ENCODE measurements around the gene MRPS18A.

The MRPS18A gene

GRCh38 chr6:43687079-43687436 is 533 bp downstream of the MRPS18A start:
- Histone ChIP-seq H3K27ac (ENCODE audit: low read length) (peak overlapping the region; percentile 81), H3K4me1 (ENCODE audit: control insufficient read depth, low read depth, low read length) (peaks cover 13% of the 10 kb centered on the region), H3K27me3 (ENCODE audit: control insufficient read depth, insufficient read depth, low read length) (no peaks in the 10 kb centered on the region), H3K9ac (ENCODE audit: low read length) (peak overlapping the region; percentile 92), H3K9me3 (ENCODE audit: control insufficient read depth, low read depth, low read length) (no peaks in the 10 kb centered on the region), H3K4me3 (ENCODE audit: low read length) (peak overlapping the region; percentile 97), H3K36me3 (ENCODE audit: control insufficient read depth, low read depth, low read length) (no peaks in the 10 kb centered on the region)

GRCh38 chr6:43683708-43684455 is 3.7 kb downstream of the MRPS18A start:
- Histone ChIP-seq H3K27ac (ENCODE audit: low read length) (no peak overlapping the region), H3K4me3 (ENCODE audit: low read length) (no peak overlapping the region), H3K4me1 (ENCODE audit: control insufficient read depth, low read depth, low read length) (peaks cover 13% of the 10 kb centered on the region), H3K9ac (ENCODE audit: low read length) (no peak overlapping the region), H3K27me3 (ENCODE audit: control insufficient read depth, insufficient read depth, low read length) (no peaks in the 10 kb centered on the region), H3K36me3 (ENCODE audit: control insufficient read depth, low read depth, low read length) (peaks cover 21% of the 10 kb centered on the region), H3K9me3 (ENCODE audit: control insufficient read depth, low read depth, low read length) (no peaks in the 10 kb centered on the region)

DNA sequence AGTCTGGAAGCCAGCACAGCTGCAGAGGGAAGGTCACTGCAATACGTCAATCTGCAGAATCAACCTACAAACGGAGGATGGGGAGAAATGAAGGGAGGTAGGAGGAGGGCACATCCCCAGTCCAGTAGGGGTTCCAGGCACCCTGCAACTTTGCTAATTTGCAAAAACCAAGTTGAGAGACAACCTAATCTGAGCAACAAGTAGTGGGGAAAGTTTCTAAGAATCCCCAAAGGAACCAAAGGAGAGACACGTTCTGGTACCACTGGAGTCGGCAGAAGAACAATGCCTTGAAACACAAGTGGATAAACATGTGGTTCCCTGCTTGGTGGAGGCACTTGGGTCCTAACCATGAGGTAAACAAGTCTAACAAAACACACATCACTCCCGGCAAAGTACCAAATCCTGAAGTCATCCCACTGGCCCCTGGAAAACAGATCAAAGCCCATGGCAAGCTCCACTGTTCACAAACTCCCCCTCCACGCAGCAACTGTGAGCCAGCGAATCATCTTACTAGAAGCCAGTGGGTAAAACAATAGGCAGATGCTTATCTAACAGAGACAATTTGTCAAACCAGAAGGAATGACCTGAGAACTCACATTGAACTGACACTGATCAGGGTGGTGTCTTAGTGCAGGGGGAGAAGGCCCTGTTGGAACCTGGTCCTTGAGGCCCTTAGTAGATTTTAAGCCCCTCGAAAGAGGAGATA is 4.7 kb downstream of the MRPS18A start:
- H3K4me1 ChIP-seq (ENCODE audit: control insufficient read depth, low read depth, low read length), result peaks cover 8% of the 10 kb centered on the region
- H3K27ac ChIP-seq (ENCODE audit: low read length), result no peak overlapping the region
- no peaks in the 10 kb centered on the region for H3K9me3 ChIP-seq (ENCODE audit: control insufficient read depth, low read depth, low read length)
- H3K9ac ChIP-seq (ENCODE audit: low read length), result no peak overlapping the region
- no peak overlapping the region for H3K4me3 ChIP-seq (ENCODE audit: low read length)
- H3K36me3 ChIP-seq (ENCODE audit: control insufficient read depth, low read depth, low read length), result peaks cover 31% of the 10 kb centered on the region
- no peaks in the 10 kb centered on the region for H3K27me3 ChIP-seq (ENCODE audit: control insufficient read depth, insufficient read depth, low read length)

GRCh38 chr6:43681303-43681702 is 6.3 kb downstream of the MRPS18A start:
- peaks cover under 1% of the 10 kb centered on the region for H3K4me1 ChIP-seq (ENCODE audit: control insufficient read depth, low read depth, low read length)
- H3K27me3 ChIP-seq (ENCODE audit: control insufficient read depth, insufficient read depth, low read length), result no peaks in the 10 kb centered on the region
- H3K9me3 ChIP-seq (ENCODE audit: control insufficient read depth, low read depth, low read length), result no peaks in the 10 kb centered on the region
- no peak overlapping the region for H3K27ac ChIP-seq (ENCODE audit: low read length)
- H3K36me3 ChIP-seq (ENCODE audit: control insufficient read depth, low read depth, low read length), result peaks cover 45% of the 10 kb centered on the region
- H3K4me3 ChIP-seq (ENCODE audit: low read length), result no peak overlapping the region
- H3K9ac ChIP-seq (ENCODE audit: low read length), result no peak overlapping the region

DNA sequence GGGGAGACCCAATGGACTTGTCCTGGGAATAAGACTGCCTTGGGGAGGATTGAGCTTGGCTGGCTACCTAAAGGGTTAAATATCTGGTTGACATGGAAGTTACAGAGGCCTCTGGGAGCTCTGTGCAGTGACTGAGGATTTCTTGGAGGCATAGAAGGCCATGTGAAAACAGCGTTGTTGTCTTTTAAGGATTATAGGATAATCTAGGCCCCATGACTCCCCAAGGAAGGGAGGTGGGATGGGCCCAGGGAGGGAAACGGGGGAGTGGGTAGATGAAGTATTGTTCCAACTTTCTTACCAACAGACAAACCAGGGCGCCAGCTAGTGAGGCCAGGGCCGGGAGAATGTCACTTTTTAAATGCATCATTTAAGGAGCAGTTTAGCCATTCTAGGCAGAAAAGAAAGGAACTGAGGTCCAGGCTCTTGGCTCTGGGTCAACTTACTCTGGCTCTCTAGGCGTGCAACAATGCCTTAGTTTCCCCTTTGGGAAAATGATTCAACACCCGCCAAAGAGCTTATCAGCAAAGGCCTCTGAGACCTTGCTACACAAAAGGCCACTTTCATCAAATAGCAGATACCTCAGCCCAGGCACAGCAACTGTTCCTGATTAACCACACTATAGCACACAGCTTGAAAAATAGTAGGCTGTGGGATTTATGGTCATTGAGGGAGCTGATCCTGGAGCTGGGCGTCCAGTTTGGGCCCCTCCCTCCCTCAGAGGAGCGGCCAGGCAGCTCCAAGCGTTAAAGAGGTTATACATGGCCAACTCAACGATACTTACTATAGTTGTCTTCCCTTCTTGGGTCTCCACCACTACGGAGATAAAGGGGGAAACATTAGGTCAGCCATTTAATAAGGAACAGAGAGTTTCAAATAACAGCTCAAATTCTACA is 7.0 kb downstream of the MRPS18A start:
- Histone ChIP-seq H3K9ac (ENCODE audit: low read length) (no peak overlapping the region), H3K4me3 (ENCODE audit: low read length) (no peak overlapping the region), H3K36me3 (ENCODE audit: control insufficient read depth, low read depth, low read length) (peaks cover 47% of the 10 kb centered on the region)

DNA sequence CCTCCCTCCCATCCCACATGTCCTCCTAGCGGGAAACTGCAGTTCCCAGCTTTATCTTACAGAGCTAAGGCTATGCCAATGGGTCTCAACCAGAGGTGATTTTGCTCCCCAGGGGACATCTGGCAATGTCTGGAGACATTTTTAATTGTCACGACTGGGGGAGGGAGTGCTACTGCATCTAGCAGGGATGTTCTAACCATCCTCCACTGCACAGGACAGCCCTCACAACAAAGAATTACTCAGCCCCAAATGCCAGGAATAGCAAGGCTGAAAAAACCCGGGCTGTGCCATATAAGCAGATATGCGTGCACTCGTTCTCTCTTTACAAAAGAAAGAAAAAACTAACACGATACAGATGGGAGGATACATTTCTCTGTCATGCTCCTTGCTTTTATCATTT is 8.5 kb downstream of the MRPS18A start:
- Histone ChIP-seq H3K4me3 (ENCODE audit: low read length) (no peak overlapping the region), H3K4me1 (ENCODE audit: control insufficient read depth, low read depth, low read length) (no peaks in the 10 kb centered on the region), H3K27me3 (ENCODE audit: control insufficient read depth, insufficient read depth, low read length) (no peaks in the 10 kb centered on the region), H3K9me3 (ENCODE audit: control insufficient read depth, low read depth, low read length) (no peaks in the 10 kb centered on the region), H3K36me3 (ENCODE audit: control insufficient read depth, low read depth, low read length) (peaks cover 62% of the 10 kb centered on the region), H3K9ac (ENCODE audit: low read length) (no peak overlapping the region), H3K27ac (ENCODE audit: low read length) (no peak overlapping the region)

More for the DNA sequence above, 7.0 kb downstream of the MRPS18A start:
- no peaks in the 10 kb centered on the region for H3K9me3 ChIP-seq (ENCODE audit: control insufficient read depth, low read depth, low read length)
- no peak overlapping the region for H3K27ac ChIP-seq (ENCODE audit: low read length)
- H3K27me3 ChIP-seq (ENCODE audit: control insufficient read depth, insufficient read depth, low read length), result no peaks in the 10 kb centered on the region
- H3K4me1 ChIP-seq (ENCODE audit: control insufficient read depth, low read depth, low read length), result no peaks in the 10 kb centered on the region

DNA sequence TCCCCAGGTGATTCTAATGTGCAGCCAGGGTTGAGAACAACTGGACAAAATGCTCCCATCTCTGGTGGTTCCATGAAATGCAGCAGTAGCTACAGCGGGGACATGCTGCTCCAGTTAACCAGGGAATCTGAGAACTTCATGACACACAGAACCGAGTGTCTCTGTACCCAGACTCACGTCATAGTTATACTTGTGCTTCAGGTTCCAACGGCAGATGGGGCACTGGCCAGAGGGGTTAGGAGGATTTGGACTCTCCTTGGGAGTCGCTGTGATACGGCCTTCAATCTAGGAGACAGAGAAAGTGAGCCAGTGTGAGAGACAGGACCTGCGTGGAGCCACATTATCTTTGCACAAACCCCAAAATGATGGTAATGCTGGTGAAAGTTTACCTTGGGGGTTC is 9.2 kb downstream of the MRPS18A start:
- H3K36me3 ChIP-seq (ENCODE audit: control insufficient read depth, low read depth, low read length), result peaks cover 69% of the 10 kb centered on the region
- no peak overlapping the region for H3K27ac ChIP-seq (ENCODE audit: low read length)
- no peaks in the 10 kb centered on the region for H3K27me3 ChIP-seq (ENCODE audit: control insufficient read depth, insufficient read depth, low read length)
- H3K9me3 ChIP-seq (ENCODE audit: control insufficient read depth, low read depth, low read length), result no peaks in the 10 kb centered on the region
- H3K4me1 ChIP-seq (ENCODE audit: control insufficient read depth, low read depth, low read length), result no peaks in the 10 kb centered on the region
- H3K4me3 ChIP-seq (ENCODE audit: low read length), result no peak overlapping the region
- no peak overlapping the region for H3K9ac ChIP-seq (ENCODE audit: low read length)

DNA sequence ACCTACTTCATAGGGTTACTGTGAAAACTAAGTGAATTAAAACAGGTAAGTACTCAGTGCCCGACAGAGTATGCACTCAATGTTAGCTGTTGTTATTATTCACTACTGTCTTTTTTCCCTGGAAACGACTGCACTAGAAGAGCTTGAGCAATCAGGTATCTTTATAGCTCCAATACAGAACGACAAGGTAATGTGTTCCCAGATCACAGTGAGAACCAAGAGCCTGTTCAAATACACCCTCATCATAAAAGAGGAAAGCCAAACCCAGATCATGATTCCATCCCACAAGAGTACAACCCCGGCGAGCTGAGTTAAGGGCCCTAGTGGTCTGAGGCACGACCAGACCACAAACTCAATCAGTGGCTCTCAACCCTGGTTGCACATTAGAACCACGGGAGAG is 9.8 kb downstream of the MRPS18A start:
- Histone ChIP-seq H3K9me3 (ENCODE audit: control insufficient read depth, low read depth, low read length) (no peaks in the 10 kb centered on the region), H3K9ac (ENCODE audit: low read length) (no peak overlapping the region), H3K27ac (ENCODE audit: low read length) (no peak overlapping the region), H3K4me3 (ENCODE audit: low read length) (no peak overlapping the region), H3K27me3 (ENCODE audit: control insufficient read depth, insufficient read depth, low read length) (no peaks in the 10 kb centered on the region), H3K36me3 (ENCODE audit: control insufficient read depth, low read depth, low read length) (peaks cover 69% of the 10 kb centered on the region), H3K4me1 (ENCODE audit: control insufficient read depth, low read depth, low read length) (no peaks in the 10 kb centered on the region)

DNA sequence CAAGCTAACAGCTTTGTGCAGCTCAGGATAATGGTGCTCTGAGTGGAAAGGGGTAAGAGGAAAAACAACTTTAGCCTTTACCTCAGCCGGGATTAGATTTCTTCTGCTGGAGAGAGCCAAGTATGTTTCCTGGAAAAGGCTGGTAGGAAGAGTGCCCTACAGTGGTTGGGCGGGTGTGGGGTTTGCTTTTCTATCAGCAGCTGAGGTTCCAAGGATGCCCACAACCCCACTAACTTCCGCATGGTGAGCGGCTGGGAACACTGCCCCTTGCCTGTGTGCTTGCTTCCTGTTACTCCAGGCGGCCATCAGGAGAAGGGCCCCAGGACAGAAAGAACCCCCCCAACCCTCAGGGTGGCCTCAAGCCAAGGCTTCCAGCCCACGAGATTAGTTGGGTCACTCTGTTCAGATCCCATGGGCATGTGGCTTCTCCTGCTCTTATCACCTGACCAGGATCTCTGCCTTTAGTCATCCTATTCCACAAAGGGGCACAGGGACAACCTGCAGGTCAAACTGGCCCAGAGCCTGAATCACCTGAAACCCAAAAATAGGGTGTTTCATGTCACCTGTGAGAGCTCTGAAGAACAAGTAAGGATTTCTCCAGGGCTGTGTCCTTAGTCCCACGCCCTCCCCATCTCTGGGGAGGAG is 10.5 kb downstream of the MRPS18A start:
- no peaks in the 10 kb centered on the region for H3K4me1 ChIP-seq (ENCODE audit: control insufficient read depth, low read depth, low read length)
- H3K27ac ChIP-seq (ENCODE audit: low read length), result no peak overlapping the region
- no peaks in the 10 kb centered on the region for H3K9me3 ChIP-seq (ENCODE audit: control insufficient read depth, low read depth, low read length)
- H3K4me3 ChIP-seq (ENCODE audit: low read length), result no peak overlapping the region
- H3K36me3 ChIP-seq (ENCODE audit: control insufficient read depth, low read depth, low read length), result peaks cover 69% of the 10 kb centered on the region
- H3K27me3 ChIP-seq (ENCODE audit: control insufficient read depth, insufficient read depth, low read length), result no peaks in the 10 kb centered on the region
- no peak overlapping the region for H3K9ac ChIP-seq (ENCODE audit: low read length)

GRCh38 chr6:43674921-43675320 is 12.7 kb downstream of the MRPS18A start:
- H3K27me3 ChIP-seq (ENCODE audit: control insufficient read depth, insufficient read depth, low read length), result no peaks in the 10 kb centered on the region
- no peak overlapping the region for H3K27ac ChIP-seq (ENCODE audit: low read length)
- H3K9ac ChIP-seq (ENCODE audit: low read length), result no peak overlapping the region
- H3K36me3 ChIP-seq (ENCODE audit: control insufficient read depth, low read depth, low read length), result peaks cover 68% of the 10 kb centered on the region
- H3K9me3 ChIP-seq (ENCODE audit: control insufficient read depth, low read depth, low read length), result no peaks in the 10 kb centered on the region
- H3K4me1 ChIP-seq (ENCODE audit: control insufficient read depth, low read depth, low read length), result no peaks in the 10 kb centered on the region
- no peak overlapping the region for H3K4me3 ChIP-seq (ENCODE audit: low read length)

DNA sequence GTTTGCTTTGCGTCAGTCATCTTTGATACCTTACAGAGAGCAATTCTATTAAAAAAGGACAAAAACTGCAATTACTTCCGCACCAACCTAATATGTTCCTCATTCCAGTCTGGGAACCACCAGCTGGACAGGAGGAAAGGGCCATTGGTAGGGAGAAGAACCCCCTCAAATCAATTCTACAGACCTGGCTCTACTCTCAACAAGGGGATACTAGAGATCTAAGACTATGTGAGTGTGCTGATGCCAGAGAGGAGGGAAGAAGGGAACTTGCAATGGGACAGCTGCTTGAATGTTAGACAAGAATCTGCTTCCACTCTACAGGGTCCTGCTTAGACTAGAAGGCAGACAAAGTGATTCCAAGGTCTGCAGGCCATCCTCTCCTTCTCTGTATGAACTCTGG is 13.3 kb downstream of the MRPS18A start:
- Histone ChIP-seq H3K27me3 (ENCODE audit: control insufficient read depth, insufficient read depth, low read length) (no peaks in the 10 kb centered on the region), H3K9ac (ENCODE audit: low read length) (no peak overlapping the region), H3K4me1 (ENCODE audit: control insufficient read depth, low read depth, low read length) (no peaks in the 10 kb centered on the region), H3K36me3 (ENCODE audit: control insufficient read depth, low read depth, low read length) (peaks cover 66% of the 10 kb centered on the region), H3K4me3 (ENCODE audit: low read length) (no peak overlapping the region), H3K9me3 (ENCODE audit: control insufficient read depth, low read depth, low read length) (no peaks in the 10 kb centered on the region), H3K27ac (ENCODE audit: low read length) (no peak overlapping the region)
